Measurements from ENCODE around the gene SAMD4A.
A peak's percentile ranks its signal among the peaks of the same experiment; 100 is the strongest.

The SAMD4A gene

DNA sequence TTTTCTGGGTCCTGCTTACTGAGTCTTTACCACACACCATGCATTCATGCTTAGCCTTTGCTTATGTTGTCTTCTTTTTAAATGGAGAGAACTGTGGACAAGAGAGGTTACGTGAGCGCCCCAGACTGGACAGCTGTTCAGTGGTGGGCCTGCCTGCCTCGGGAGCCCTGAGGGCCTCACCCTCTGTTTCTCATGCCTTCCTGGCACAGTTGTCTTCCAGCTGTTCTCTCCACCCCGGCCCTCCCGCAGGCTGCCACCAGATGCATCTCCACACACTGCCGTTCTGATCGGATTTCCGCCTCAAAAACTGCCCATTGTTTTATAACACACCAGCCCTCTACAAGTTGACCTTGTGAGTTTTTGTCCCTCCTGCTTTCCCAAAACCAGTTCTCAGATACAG is 100.8 kb downstream of the SAMD4A start:
- TF ChIP-seq, protein P1, sequence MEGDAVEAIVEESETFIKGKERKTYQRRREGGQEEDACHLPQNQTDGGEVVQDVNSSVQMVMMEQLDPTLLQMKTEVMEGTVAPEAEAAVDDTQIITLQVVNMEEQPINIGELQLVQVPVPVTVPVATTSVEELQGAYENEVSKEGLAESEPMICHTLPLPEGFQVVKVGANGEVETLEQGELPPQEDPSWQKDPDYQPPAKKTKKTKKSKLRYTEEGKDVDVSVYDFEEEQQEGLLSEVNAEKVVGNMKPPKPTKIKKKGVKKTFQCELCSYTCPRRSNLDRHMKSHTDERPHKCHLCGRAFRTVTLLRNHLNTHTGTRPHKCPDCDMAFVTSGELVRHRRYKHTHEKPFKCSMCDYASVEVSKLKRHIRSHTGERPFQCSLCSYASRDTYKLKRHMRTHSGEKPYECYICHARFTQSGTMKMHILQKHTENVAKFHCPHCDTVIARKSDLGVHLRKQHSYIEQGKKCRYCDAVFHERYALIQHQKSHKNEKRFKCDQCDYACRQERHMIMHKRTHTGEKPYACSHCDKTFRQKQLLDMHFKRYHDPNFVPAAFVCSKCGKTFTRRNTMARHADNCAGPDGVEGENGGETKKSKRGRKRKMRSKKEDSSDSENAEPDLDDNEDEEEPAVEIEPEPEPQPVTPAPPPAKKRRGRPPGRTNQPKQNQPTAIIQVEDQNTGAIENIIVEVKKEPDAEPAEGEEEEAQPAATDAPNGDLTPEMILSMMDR (IDR thresholded peaks at IDR 0.05; ENCODE audit: low read depth, low read length): no peak
- DNase-seq (ENCODE audit: low read depth in 2 of 2): no peak
- H3K4me3 ChIP-seq (replicated peaks in 1 of 2; ENCODE audit: low read depth in 2 of 2, low read length in 2 of 2): no peak overlapping the region

DNA sequence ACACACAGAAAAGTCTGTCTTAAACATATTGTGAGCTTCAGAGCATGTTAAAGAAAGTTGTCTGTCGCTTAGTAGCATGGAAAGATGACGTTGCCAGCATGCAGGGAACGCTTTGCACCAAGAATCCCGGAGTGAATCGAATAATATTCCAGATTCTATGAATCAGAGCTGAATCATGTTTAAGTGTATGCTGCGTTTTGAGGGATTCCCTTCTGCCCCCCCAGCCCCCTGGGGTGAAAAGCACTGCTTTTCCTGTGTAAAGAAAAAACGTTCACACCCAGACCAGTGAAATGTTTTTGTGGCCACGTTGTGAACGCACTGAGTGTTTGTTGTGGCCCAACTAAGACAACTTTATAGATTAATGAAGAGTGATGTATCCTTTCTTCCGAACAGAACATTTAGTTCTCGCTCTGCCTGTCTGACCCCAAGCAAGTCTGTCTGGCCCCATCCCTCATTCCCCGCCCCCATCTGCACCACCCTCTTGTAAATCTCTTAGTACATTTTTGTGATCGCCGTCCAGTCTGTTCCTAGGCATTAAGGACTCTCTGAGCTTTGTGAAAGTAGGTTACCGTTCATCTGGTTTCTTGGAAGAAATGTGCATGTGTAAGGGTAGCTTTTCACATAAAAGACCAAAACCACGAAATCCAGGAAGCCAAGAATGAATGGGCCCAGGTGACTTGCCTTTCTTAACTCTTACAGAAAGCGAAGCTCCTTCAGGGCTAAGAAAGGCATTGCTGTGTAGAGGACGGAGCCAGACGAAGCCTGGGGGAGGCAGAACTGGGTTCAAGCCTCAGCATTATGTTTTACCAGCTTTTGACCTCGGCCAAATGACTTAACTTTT is 103.0 kb downstream of the SAMD4A start:
- peak; percentile 57 to 74 for DNase-seq (ENCODE audit: low read depth in 2 of 2)
- TF ChIP-seq, protein P1 (IDR thresholded peaks at IDR 0.05; ENCODE audit: low read depth, low read length): no peak

DNA sequence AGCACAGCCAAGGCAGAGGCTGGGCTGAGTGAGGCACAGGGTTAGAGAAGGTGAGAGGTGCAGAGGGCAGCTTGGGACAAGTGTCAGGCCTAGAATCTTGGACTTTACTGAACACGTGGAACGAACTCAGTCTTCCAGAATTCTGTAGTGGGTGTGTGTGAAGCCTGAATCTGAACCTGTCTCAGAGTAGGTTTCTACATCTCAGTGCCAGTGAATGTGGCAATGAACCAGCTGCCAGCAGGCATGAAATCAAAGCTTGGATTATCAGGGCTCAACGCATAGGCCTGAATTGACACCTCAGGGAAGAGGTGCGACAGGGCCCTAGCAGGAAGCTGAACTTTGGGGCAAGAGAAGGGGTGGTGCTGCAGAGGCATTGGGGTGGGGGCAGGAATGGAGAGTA is 104.6 kb downstream of the SAMD4A start:
- no peak overlapping the region for H3K4me3 ChIP-seq (replicated peaks in 1 of 2; ENCODE audit: low read depth in 2 of 2, low read length in 2 of 2)
- DNase-seq (ENCODE audit: low read depth in 2 of 2): no peak
- TF ChIP-seq, protein P1 (IDR thresholded peaks at IDR 0.05; ENCODE audit: low read depth, low read length): no peak

More for the DNA sequence above, 103.0 kb downstream of the SAMD4A start:
- no peak overlapping the region for H3K4me3 ChIP-seq (replicated peaks in 1 of 2; ENCODE audit: low read depth in 2 of 2, low read length in 2 of 2)

DNA sequence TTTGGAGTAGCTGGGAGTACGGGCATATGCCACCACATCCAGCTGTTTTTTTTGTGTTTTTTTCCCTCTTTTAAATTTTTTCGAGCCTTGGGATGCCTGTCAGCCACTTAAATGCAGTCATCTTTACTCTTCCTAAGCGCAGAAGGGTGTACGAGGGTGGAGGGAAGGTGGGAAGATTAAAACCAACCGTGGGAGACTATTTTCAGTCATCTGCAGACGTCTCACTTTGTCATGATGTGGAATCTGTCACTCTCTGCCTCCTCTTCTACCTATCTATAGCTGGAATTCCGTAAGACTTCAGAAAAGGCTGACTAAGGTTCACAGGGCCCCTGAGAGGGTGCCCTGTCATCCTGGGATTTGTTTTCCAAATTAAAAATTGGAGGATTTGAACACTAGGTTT is 105.3 kb downstream of the SAMD4A start:
- no peak overlapping the region for H3K4me3 ChIP-seq (replicated peaks in 1 of 2; ENCODE audit: low read depth in 2 of 2, low read length in 2 of 2)
- TF ChIP-seq, protein P1 (IDR thresholded peaks at IDR 0.05; ENCODE audit: low read depth, low read length): no peak
- DNase-seq (ENCODE audit: low read depth in 2 of 2): no peak

DNA sequence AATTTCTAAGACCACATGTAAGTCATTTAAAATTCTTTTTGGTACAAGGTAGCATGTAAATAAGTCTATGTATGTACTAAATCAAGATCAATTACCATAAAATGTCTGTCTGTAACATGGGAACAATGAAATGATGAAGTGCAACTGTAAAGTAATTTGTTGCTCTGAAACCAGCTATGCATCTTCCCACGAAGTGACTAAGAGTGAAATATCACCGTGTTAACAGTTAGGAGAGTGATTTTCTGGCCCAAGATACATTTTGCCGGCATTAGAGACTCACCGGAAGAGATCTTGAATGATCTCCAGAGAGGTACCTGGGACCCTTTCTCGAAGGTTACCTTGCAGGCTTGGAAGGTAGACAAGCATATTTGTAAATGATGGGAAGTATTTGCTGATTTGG is 105.8 kb downstream of the SAMD4A start:
- DNase-seq (ENCODE audit: low read depth in 2 of 2): peak in 1 of 2 donors; percentile 32
- TF ChIP-seq, protein P1 (IDR thresholded peaks at IDR 0.05; ENCODE audit: low read depth, low read length): no peak
- H3K4me3 ChIP-seq (replicated peaks in 1 of 2; ENCODE audit: low read depth in 2 of 2, low read length in 2 of 2): no peak overlapping the region

DNA sequence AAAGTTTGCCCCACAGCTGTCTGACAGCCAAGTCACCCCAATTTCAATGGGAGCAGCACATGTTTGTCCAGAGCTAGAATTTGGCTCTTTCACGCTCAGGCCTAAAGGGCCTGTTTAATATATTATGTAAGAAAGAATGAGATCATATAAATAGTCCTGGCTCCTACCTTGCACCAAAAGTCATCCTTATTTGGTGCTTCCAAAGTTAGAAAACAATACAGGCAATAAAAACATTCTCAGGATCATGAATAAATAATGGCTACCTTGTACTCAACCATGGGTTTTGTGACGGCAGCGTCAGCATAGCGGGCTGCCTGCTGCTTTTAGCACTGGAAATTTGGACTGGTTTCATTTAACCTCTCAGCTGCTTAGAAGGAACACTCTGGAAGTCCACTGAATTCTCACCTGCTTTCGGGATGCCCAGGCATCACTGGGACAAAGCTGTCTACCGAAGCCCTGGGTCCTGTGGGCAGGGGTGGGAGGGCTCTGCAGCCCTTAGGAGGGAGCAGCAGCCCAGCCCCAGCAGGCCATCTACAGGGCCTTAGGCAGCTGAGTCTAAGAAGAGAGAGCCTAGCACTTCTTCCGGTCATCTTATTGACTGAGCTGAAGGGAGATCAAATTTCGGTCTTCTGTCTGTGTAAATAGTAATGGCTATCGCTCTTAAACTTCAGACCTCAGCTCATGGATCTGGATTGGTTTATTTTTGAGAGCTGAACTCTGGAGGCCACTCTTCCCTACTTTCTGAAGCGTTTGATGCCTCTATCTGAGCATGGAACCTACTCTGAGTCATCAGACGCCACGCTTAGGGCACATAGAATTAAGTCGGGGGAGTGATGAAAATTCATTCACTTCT is 106.5 kb downstream of the SAMD4A start:
- no peak overlapping the region for H3K4me3 ChIP-seq (replicated peaks in 1 of 2; ENCODE audit: low read depth in 2 of 2, low read length in 2 of 2)
- peak; percentile 25 to 60 for DNase-seq (ENCODE audit: low read depth in 2 of 2)
- TF ChIP-seq, protein P1 (IDR thresholded peaks at IDR 0.05; ENCODE audit: low read depth, low read length): no peak
